ENCODE measurements around the gene STOX2.
A peak's percentile ranks its signal among the peaks of the same experiment; 100 is the strongest.
"Not testable (repeated sequence)": the region's sequence is repeated elsewhere in the genome, so short reads cannot be mapped to it uniquely, and the experiment has no call there.

Gene STOX2

GRCh38 chr4:183936047-183936446 lies 30.9 kb downstream of the STOX2 start:
- Histone ChIP-seq H3K27ac (peak overlapping the region; percentile 39; the same call in 1 of the 2 replicates), H3K4me3 (peak overlapping the region; percentile 17; the same call in 1 of the 2 replicates), H3K9ac (ENCODE audit: insufficient read length) (peak overlapping the region; percentile 30), H3K9me3 (ENCODE audit: low read depth, low read length) (no peaks in the 10 kb centered on the region), H3K36me3 (ENCODE audit: insufficient read depth, low read length) (no peaks in the 10 kb centered on the region)
- DNase-seq (ENCODE audit: low read depth, low spot score): no peak
- no peak for TF ChIP-seq EZH2 (IDR thresholded peaks at IDR 0.05)

DNA sequence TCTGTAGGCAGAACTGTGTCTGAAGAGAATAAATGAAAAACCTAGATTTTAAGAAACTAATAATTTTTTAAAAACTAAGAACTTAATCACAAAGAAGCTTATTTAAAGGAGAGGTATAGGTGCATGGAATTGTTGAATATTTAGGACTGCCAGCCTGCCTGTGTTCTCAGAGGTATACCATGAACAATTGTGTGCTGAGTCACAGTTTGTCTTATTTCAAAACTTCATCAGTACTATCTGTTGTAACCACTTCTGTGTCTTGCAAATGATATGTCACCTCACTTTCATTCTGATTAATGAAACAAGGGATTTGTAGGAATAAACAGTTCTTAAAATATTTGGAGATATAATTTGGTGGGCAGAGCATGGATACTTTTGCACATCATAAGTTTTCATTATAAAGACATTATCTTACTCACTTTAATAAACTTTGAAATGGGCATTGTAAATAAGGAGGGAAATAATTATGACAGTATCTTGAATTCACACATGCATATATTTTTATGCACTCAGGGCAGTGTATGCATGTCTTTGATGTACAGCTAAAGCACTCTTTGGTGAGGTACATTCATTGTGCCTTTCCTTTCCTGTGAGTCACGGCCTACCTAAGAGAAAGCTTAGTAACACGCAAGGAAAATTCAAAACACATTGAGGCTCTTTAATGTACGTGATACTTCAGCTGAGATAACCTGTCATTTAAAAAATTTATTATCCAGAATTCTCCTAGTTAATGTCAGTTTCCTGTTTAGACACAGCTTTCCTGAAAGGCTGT lies 31.7 kb downstream of the STOX2 start:
- H3K27ac ChIP-seq: peak overlapping the region; percentile 39; the same call in 1 of the 2 replicates

DNA sequence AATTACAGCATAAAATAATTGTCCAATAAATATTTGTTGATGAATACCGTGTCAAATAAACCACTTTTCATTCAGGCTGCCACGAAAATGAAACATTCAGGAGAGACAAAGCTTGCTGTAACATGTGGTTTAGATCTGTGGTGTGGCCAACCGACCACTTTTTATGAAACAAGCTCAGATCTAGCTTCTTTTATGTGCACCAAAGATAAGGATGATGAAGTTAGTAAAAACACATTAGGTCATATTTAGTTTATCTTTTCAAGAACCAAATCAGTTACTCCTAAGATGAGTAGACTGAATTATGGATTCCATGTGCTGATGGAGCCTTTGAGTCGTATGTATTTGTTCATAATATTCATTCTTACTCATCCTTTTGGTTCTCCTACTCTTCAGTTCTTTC lies 35.8 kb downstream of the STOX2 start:
- Histone ChIP-seq H3K9ac (ENCODE audit: insufficient read length) (no peak overlapping the region), H3K27ac (no peak overlapping the region), H3K4me3 (no peak overlapping the region), H3K36me3 (ENCODE audit: insufficient read depth, low read length) (no peaks in the 10 kb centered on the region), H3K9me3 (ENCODE audit: low read depth, low read length) (no peaks in the 10 kb centered on the region)
- TF ChIP-seq FOXP2 (optimal IDR thresholded peaks at IDR 0.05; ENCODE audit: control extremely low read depth, extremely low read length, insufficient read depth) (no peak), EZH2 (IDR thresholded peaks at IDR 0.05) (no peak), POLR2AphosphoS5 (IDR thresholded peaks at IDR 0.05; ENCODE audit: borderline replicate concordance, low read depth, low read length) (no peak)
- no peak for DNase-seq (ENCODE audit: low read depth, low spot score)

More for the DNA sequence above, 31.7 kb downstream of the STOX2 start:
- TF ChIP-seq EZH2 (IDR thresholded peaks at IDR 0.05) (no peak), POLR2AphosphoS5 (IDR thresholded peaks at IDR 0.05; ENCODE audit: borderline replicate concordance, low read depth, low read length) (no peak), FOXP2 (optimal IDR thresholded peaks at IDR 0.05; ENCODE audit: control extremely low read depth, extremely low read length, insufficient read depth) (no peak)
- no peaks in the 10 kb centered on the region for H3K9me3 ChIP-seq (ENCODE audit: low read depth, low read length)
- H3K36me3 ChIP-seq (ENCODE audit: insufficient read depth, low read length): no peaks in the 10 kb centered on the region
- DNase-seq (ENCODE audit: low read depth, low spot score): no peak
- peak overlapping the region; percentile 30 for H3K9ac ChIP-seq (ENCODE audit: insufficient read length)
- H3K4me3 ChIP-seq: no peak overlapping the region

DNA sequence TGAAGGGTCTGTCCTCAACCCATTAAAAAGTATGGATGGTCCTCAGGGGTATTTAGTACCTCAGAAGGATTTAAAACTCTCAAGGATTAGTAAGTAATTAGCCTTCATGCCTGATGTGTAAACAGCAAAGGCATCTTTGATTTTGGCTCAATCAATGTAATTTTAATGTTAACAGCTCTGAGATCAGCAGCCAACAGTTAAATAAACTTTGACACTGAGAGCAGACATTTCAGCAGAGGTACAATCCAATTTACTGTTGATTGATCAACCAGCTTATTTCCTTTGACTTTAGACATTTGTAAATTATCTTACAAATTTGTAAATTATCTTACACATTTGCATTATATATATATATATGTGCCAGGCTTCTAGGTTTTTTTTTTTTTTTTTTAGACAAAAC lies 36.9 kb downstream of the STOX2 start:
- Histone ChIP-seq H3K36me3 (ENCODE audit: insufficient read depth, low read length) (no peaks in the 10 kb centered on the region), H3K4me3 (no peak overlapping the region), H3K9ac (ENCODE audit: insufficient read length) (no peak overlapping the region), H3K27ac (no peak overlapping the region), H3K9me3 (ENCODE audit: low read depth, low read length) (no peaks in the 10 kb centered on the region)
- DNase-seq (ENCODE audit: low read depth, low spot score): no peak
- TF ChIP-seq POLR2AphosphoS5 (IDR thresholded peaks at IDR 0.05; ENCODE audit: borderline replicate concordance, low read depth, low read length): no peak
- no peak for TF ChIP-seq EZH2 (IDR thresholded peaks at IDR 0.05)
- TF ChIP-seq FOXP2 (optimal IDR thresholded peaks at IDR 0.05; ENCODE audit: control extremely low read depth, extremely low read length, insufficient read depth): no peak

DNA sequence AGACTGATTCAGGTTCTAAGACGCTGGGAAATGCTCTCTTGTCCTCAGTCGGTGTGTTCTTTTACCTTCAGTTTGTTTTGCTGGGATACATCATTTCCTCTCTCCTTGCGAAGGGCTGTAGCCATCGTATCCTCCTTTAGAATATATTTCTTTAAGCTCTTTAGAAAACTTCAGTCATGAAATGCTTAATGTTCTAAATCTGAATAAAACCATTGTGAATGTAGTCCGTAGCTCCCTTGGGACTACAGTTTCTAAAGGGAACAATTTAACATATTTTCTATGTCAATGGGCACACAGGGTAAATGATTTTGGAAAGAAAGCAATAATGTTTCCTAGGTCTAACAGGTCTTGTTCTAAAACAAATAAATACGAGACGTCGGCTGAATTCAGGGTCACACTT lies 40.6 kb downstream of the STOX2 start:
- no peak for DNase-seq (ENCODE audit: low read depth, low spot score)
- Histone ChIP-seq H3K9ac (ENCODE audit: insufficient read length) (no peak overlapping the region), H3K9me3 (ENCODE audit: low read depth, low read length) (no peaks in the 10 kb centered on the region), H3K4me3 (no peak overlapping the region), H3K36me3 (ENCODE audit: insufficient read depth, low read length) (no peaks in the 10 kb centered on the region), H3K27ac (no peak overlapping the region)
- no peak for TF ChIP-seq FOXP2 (optimal IDR thresholded peaks at IDR 0.05; ENCODE audit: control extremely low read depth, extremely low read length, insufficient read depth)
- TF ChIP-seq EZH2 (IDR thresholded peaks at IDR 0.05): no peak
- TF ChIP-seq POLR2AphosphoS5 (IDR thresholded peaks at IDR 0.05; ENCODE audit: borderline replicate concordance, low read depth, low read length): no peak

DNA sequence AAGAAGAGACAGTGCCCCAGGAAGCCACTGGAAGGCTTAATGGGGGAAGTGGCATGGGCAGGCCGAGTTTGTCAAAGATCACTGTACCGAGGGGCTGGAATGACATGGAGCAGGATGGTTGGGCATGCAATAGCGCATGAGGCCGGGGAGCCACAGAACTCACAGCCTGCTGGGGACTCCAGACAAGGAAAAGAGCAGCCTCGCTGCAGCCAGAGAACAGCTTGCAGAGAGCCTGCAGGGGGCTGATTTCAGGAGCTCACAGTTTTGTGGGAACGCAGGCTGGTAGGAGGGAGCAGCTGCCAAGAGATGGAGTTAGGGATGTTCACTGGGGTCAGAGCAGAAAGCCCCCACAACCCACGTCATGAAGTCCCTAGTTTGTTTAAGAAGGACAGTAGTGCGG lies 45.4 kb downstream of the STOX2 start:
- no peak for TF ChIP-seq EZH2 (IDR thresholded peaks at IDR 0.05)
- no peak for TF ChIP-seq FOXP2 (optimal IDR thresholded peaks at IDR 0.05; ENCODE audit: control extremely low read depth, extremely low read length, insufficient read depth)
- no peak for TF ChIP-seq POLR2AphosphoS5 (IDR thresholded peaks at IDR 0.05; ENCODE audit: borderline replicate concordance, low read depth, low read length)
- no peaks in the 10 kb centered on the region for H3K9me3 ChIP-seq (ENCODE audit: low read depth, low read length)
- H3K27ac ChIP-seq: no peak overlapping the region
- H3K4me3 ChIP-seq: no peak overlapping the region
- H3K36me3 ChIP-seq (ENCODE audit: insufficient read depth, low read length): no peaks in the 10 kb centered on the region
- no peak overlapping the region for H3K9ac ChIP-seq (ENCODE audit: insufficient read length)
- DNase-seq (ENCODE audit: low read depth, low spot score): no peak

DNA sequence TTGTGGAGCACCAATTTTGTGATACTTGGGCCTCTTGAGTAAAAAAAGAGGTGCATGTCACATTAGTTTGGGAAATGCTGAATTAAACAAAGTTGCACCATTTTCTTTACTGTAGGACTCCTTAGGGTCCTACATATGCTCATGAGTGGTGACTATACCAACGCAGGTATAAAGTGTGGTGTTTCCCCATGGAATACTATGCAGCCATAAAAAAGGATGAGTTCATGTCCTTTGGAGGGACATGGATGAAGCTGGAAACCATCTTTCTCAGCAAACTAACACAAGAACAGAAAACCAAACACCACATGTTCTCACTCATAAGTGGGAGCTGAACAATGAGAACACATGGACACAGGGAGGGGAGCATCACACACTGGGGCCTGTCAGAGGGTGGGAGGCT lies 47.5 kb downstream of the STOX2 start:
- not testable (repeated sequence) for H3K36me3 ChIP-seq (ENCODE audit: insufficient read depth, low read length); H3K9me3 ChIP-seq (ENCODE audit: low read depth, low read length); H3K4me3 ChIP-seq

DNA sequence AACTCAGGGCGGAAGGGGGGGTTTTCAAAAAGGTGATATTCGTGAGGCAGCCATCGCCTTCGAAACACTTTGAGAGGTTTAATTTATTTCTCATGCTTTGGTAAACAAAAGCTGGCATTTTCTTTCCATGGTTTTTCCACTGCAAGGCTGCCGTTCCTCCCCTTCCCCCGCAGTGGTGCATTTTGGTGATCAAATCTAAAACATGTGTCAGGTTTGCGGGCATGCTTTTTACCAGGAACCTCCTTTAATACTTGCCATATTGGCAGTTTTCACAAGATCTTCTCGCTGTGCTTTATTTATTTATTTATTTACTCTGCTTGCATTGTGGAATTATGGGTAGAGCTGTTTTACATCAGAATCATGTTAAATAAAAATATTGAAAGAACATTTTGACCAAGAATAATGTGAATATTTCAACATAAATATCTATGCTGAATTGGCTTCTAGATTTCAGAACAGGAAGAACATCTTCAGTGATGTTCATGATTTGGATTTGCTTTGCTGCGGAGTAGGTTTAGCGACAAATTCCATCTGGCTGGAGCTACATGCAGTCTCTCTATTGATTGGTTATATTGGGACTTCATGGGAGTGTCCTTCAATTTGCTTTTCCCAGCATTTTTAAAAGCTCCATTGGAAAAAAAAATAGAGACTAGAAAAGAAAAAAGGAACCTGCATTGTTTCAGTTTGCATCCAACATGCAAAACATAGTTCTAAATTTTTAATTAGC lies 54.4 kb downstream of the STOX2 start:
- Histone ChIP-seq H3K9me3 (ENCODE audit: low read depth, low read length) (no peaks in the 10 kb centered on the region), H3K27ac (peak overlapping the region; percentile 72; the same call in 1 of the 2 replicates), H3K4me3 (peak overlapping the region; percentile 73), H3K36me3 (ENCODE audit: insufficient read depth, low read length) (no peaks in the 10 kb centered on the region), H3K9ac (ENCODE audit: insufficient read length) (peak overlapping the region; percentile 42)
- DNase-seq (ENCODE audit: low read depth, low spot score): peak; percentile 8
- no peak for TF ChIP-seq POLR2AphosphoS5 (IDR thresholded peaks at IDR 0.05; ENCODE audit: borderline replicate concordance, low read depth, low read length)
- no peak for TF ChIP-seq EZH2 (IDR thresholded peaks at IDR 0.05)
- TF ChIP-seq FOXP2 (optimal IDR thresholded peaks at IDR 0.05; ENCODE audit: control extremely low read depth, extremely low read length, insufficient read depth): no peak

More for the DNA sequence above, 47.5 kb downstream of the STOX2 start:
- H3K27ac ChIP-seq; DNase-seq (ENCODE audit: low read depth, low spot score); H3K9ac ChIP-seq (ENCODE audit: insufficient read length): not testable (repeated sequence)

Measured in SK-N-MC (cell line).